GM18505 (cell line): Measurements from ENCODE around the gene MRPL40.
"Not testable (repeated sequence)": the region's sequence is repeated elsewhere in the genome, so short reads cannot be mapped to it uniquely, and the experiment has no call there.

Source experiments
- ATAC-seq: cut with Tn5 transposase; IDR thresholded peaks from one replicate; pipeline ENCODE4 v1.9.1; 2021; ENCODE audit not compliant: unreplicated experiment
- POLR2A ChIP-seq: IDR thresholded peaks from 4 replicates; pipeline ENCODE4 v1.6.1; 2011; ENCODE audit warnings: borderline replicate concordance; ENCODE audit not compliant: insufficient read depth, insufficient read length; ENCODE audit errors: extremely low read depth

Gene MRPL40

GRCh38 chr22:19412923-19413322, 19.4 kb upstream of the MRPL40 start:
- TF ChIP-seq POLR2A = no peak
- no peak for ATAC-seq

- TF ChIP-seq POLR2A = no peak
- ATAC-seq = no peak
These were observed 13.3 kb upstream of the MRPL40 start for GRCh38 chr22:19419086-19419463.

GRCh38 chr22:19419464-19420178, 12.7 kb upstream of the MRPL40 start:
- TF ChIP-seq POLR2A = no peak
- ATAC-seq = peak; percentile 69

- ATAC-seq = no peak
- no peak for TF ChIP-seq POLR2A
These were observed 12.0 kb upstream of the MRPL40 start for GRCh38 chr22:19420321-19420720.

GRCh38 chr22:19422440-19423301, 9.7 kb upstream of the MRPL40 start:
- no peak for TF ChIP-seq POLR2A
- ATAC-seq = no peak

- TF ChIP-seq POLR2A = no peak
- ATAC-seq = no peak
These were observed 8.2 kb upstream of the MRPL40 start for GRCh38 chr22:19424186-19424500.

- TF ChIP-seq POLR2A = peak; percentile 56
- no peak for ATAC-seq
These were observed 2.1 kb upstream of the MRPL40 start for GRCh38 chr22:19429950-19430889.

- peak; percentile 4 for ATAC-seq
- no peak for TF ChIP-seq POLR2A
These were observed 1.3 kb upstream of the MRPL40 start for GRCh38 chr22:19430890-19431541.

- no peak for TF ChIP-seq POLR2A
- peak; percentile 48 for ATAC-seq
These were observed 654 bp upstream of the MRPL40 start, which contains the start of gene HIRA for GRCh38 chr22:19431649-19432132. TSS of gene HIRA (minus strand) at chr22:19431733. CDS start at chr22:19431476, 257 bp downstream.

GRCh38 chr22:19434401-19434800, 2.1 kb downstream of the MRPL40 start:
- no peak for ATAC-seq
- no peak for TF ChIP-seq POLR2A

- ATAC-seq = no peak
- no peak for TF ChIP-seq POLR2A
These were observed 2.7 kb downstream of the MRPL40 start for GRCh38 chr22:19434829-19435580.

GRCh38 chr22:19436444-19437161, 4.3 kb downstream of the MRPL40 start:
- ATAC-seq = not testable (repeated sequence)

- TF ChIP-seq POLR2A = no peak
These were observed 6.0 kb downstream of the MRPL40 start for GRCh38 chr22:19438298-19438697.

More at GRCh38 chr22:19438298-19438697, 6.0 kb downstream of the MRPL40 start:
- no peak for ATAC-seq
